PC-9 (cell line): ENCODE results near the gene CD2AP. TPM values are rescaled to one million over a fixed set of nuclear protein-coding genes. Genes with fewer than 3 reads are reported as not detected.

Experiments used
- BruUV-seq: library from RNA; stranded (reverse); fragments of 400-500 nt; replicated peaks from 2 replicates; lab custom pipeline; 2021; lab: Mats Ljungman, UMichigan
- CTCF ChIA-PET: fragments of 300-600 bp; sonication (Branson Sonifier 250); formaldehyde crosslinking; loops from one replicate; lab custom pipeline; 2022; ENCODE audit warnings: antibody characterized with exemption; lab: Charles Lee
- POLR2A ChIA-PET: fragments of 300-600 bp; sonication (Branson Sonifier 250); formaldehyde crosslinking; loops from one replicate; lab custom pipeline; 2022; ENCODE audit warnings: antibody characterized with exemption; ENCODE audit not compliant: unreplicated experiment; lab: Charles Lee
- DNase-seq, 2 experiments: peaks; one replicate each; pipeline versions ENCODE4 v3.0.0 to v3.0.0-alpha.2; 2015 to 2022; ENCODE audit warnings: mixed read lengths in 1 of 2
- H2AFZ ChIP-seq: fragments of 200-600 bp; sonication (generic); 2 replicates; pipeline ENCODE4 v1.8.1; 2017; ENCODE audit warnings: antibody characterized with exemption
- H3F3A ChIP-seq: fragments of 200-600 bp; sonication (generic); 2 replicates; pipeline ENCODE4 v1.8.1; 2017; ENCODE audit warnings: antibody characterized with exemption, mild to moderate bottlenecking, low read depth; ENCODE audit not compliant: insufficient read depth
- H3K27ac ChIP-seq: fragments of 200-600 bp; sonication (generic); 2 replicates; pipeline ENCODE4 v1.6.1; 2016; ENCODE audit warnings: mixed run types
- H3K27me3 ChIP-seq: fragments of 200-600 bp; sonication (generic); 2 replicates; pipeline ENCODE4 v1.6.1; 2016; ENCODE audit warnings: low read depth, mixed run types; ENCODE audit not compliant: insufficient read depth
- H3K36me3 ChIP-seq: fragments of 200-600 bp; sonication (generic); 2 replicates; pipeline ENCODE4 v1.6.1; 2016; ENCODE audit warnings: low read depth, mixed run types
- H3K4me1 ChIP-seq: fragments of 200-600 bp; sonication (generic); replicated peaks from 2 replicates; pipeline ENCODE4 v1.6.1; 2016; ENCODE audit warnings: mixed run types; ENCODE audit not compliant: insufficient read depth
- H3K4me2 ChIP-seq: fragments of 200-600 bp; sonication (generic); 2 replicates; pipeline ENCODE4 v1.6.1; 2017; ENCODE audit warnings: mixed run types
- H3K4me3 ChIP-seq: fragments of 200-600 bp; sonication (generic); 2 replicates; pipeline ENCODE4 v1.6.1; 2016; ENCODE audit warnings: mixed run types
- H3K79me2 ChIP-seq: fragments of 200-600 bp; sonication (generic); 2 replicates; pipeline ENCODE4 v1.6.1; 2017; ENCODE audit warnings: low read depth, mixed run types
- H3K9me2 ChIP-seq: fragments of 200-600 bp; sonication (generic); 2 replicates; pipeline ENCODE4 v1.8.1; 2017; ENCODE audit warnings: mild to moderate bottlenecking; ENCODE audit not compliant: insufficient read depth
- H3K9me3 ChIP-seq: fragments of 200-600 bp; sonication (generic); 2 replicates; pipeline ENCODE4 v1.8.1; 2016; ENCODE audit warnings: low read depth; ENCODE audit not compliant: insufficient read depth
- H4K20me1 ChIP-seq: fragments of 200-600 bp; sonication (generic); 2 replicates; pipeline ENCODE4 v1.8.1; 2017; ENCODE audit not compliant: insufficient read depth
- CTCF ChIP-seq: fragments of 200-600 bp; sonication (generic); conservative IDR thresholded peaks from 2 replicates; pipeline ENCODE4 v1.6.1; 2017; ENCODE audit warnings: mixed run types, antibody characterized with exemption, mild to moderate bottlenecking, moderate library complexity
- EZH2 ChIP-seq: fragments of 200-600 bp; sonication (generic); IDR thresholded peaks from 2 replicates; pipeline ENCODE4 v1.8.0; 2017; ENCODE audit warnings: antibody characterized with exemption, low read depth
- intact Hi-C: fragments of 100-400 bp; cut with micrococcal nuclease; formaldehyde crosslinking; loops from one replicate; pipeline ENCODE4 v1.10.0; 2022; ENCODE audit not compliant: unreplicated experiment
- total RNA-seq: library from RNA; stranded (reverse); gene quantifications from 2 replicates; pipeline ENCODE4 v1.2.3, GENCODE V29; 2021

The CD2AP gene
- total RNA-seq, 1 experiment from 2014 or later, result 55.5 TPM

DNA sequence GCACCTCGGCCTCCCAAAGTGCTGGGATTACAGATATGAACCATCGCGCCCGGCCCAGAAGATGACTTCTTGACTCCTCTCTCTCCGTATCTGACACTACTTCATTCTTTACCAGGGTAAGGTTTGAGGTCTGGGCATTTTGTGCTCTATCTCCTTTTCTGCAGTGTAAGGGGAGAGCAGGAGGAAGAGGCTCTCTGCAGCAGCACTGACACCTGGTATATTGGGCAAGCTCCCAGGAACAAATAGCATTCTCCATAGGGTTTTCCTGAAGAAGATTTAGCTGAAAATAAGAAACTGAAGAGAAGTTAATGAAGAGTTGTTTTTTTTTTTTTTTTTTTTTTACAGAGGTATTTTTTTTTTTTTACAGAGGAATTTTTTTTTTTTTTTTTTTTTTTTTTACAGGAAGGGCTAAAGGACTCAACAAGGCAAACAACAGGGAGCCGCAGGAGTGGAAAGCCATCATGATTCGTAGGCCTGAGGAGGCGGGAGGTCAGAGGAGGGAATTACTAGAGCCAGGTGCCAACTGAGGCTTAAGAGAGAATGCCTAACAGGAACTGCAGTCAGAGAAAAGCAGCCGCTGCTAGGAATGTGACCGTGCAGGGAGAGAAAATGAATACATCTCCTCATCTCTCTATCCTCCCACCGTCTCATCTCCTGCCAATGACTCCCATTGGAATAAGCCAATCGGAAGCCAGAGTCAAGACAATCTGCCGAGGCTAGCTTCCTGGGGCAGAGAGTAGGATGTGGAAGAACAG, 186.1 kb downstream of the CD2AP start:
- Histone ChIP-seq H3K27ac (no peak overlapping the region), H3K4me3 (no peak overlapping the region), H3K79me2 (no peaks in the 10 kb centered on the region), H3K9me2 (no peaks in the 10 kb centered on the region), H3K27me3 (no peaks in the 10 kb centered on the region), H3K4me1 (peaks cover 15% of the 10 kb centered on the region), H3K4me2 (no peak overlapping the region), H3K9me3 (no peaks in the 10 kb centered on the region), H3K36me3 (no peaks in the 10 kb centered on the region), H2AFZ (no peak overlapping the region), H3F3A (peaks cover 3% of the 10 kb centered on the region), H4K20me1 (no peaks in the 10 kb centered on the region)
- ChIA-PET CTCF (no interaction called here), POLR2A (no interaction called here)
- TF ChIP-seq EZH2 (no peak), CTCF (no peak)
- intact Hi-C loops, result no loop called here
- BruUV-seq, result no TSS peak
- peak in 1 of 2 experiments; percentile 17 for DNase-seq

DNA sequence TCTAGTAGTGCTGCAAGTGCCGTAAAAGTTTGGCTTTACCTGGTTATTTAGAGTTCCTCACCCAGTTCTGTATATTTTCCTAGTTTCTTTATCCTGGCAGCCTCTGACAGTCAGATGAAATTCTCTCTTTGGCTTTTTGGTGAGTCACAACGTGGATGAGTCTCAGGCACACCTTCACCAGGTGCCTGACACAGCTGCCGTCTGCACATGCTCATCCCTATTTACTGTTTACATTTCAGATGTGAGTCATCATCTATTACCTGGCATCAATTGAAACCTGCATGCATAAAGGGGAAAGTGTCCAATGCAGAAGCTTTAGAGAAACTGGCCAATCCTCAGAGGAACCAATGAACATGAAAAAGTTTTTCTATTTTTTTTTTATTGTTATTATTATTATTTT, 187.5 kb downstream of the CD2AP start:
- CTCF ChIA-PET, result no interaction called here
- Histone ChIP-seq H3K79me2 (no peaks in the 10 kb centered on the region), H4K20me1 (no peaks in the 10 kb centered on the region), H3K9me2 (no peaks in the 10 kb centered on the region), H3F3A (peaks cover 3% of the 10 kb centered on the region), H3K4me1 (peaks cover 15% of the 10 kb centered on the region), H3K4me3 (no peak overlapping the region), H3K9me3 (no peaks in the 10 kb centered on the region), H3K27ac (0 out of 2 replicates have a peak overlapping the region, but pooled peaks have one; percentile 24), H3K27me3 (no peaks in the 10 kb centered on the region), H3K36me3 (no peaks in the 10 kb centered on the region), H2AFZ (no peak overlapping the region), H3K4me2 (peak overlapping the region; percentile 45)
- TF ChIP-seq EZH2 (no peak), CTCF (no peak)
- peak; percentile 50 to 90 for DNase-seq
- no TSS peak for BruUV-seq
- POLR2A ChIA-PET, result interaction anchor here (0.6 kb wide), 1 partner anchor 429 kb away, joined by 3 read pairs; no protein-coding TSS in a partner anchor
- intact Hi-C loops, result no loop called here

DNA sequence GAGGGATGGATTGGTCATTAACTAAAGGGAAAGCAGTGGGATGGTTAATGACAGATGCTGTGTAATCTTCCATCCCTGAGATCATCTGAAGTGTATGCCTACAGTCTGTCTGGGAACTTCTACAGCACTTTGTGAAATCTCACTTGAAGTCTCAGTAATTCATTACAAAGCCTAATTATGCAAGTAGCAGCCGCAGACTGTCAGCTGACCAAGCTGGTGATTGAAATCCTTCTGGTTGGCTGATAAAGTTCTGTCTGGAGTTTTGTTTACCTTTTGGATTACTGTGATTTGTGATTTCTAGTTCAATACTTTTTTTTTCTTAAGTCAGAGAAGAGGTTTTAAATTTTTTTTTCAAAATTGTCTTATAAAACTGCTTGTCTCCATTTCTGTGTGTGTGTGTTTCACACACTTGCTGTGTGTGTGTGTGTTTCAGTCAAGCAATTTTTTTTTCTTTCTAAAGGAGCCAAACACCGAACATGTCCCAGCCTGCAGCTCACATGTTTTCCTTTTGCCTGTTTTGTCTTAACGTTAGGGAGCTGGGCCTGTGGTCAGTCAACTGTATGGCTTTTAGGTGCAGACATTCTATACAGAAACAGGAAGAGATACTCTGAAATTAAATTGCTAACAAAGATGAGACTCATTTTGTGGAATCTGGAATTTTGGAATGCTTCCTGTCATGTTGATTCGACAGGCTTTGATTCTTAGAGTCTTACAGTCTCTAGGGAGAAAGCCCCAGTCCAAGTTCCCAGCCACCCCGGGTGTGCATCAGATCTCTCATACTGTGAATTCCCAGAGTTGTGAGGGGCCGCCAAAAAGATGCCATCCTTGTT, 192.3 kb downstream of the CD2AP start:
- no peak for DNase-seq
- intact Hi-C loops, result no loop called here

More for the DNA sequence above, 192.3 kb downstream of the CD2AP start:
- no peaks in the 10 kb centered on the region for H3K79me2 ChIP-seq
- no peaks in the 10 kb centered on the region for H3K27me3 ChIP-seq
- H3K27ac ChIP-seq, result no peak overlapping the region
- ChIA-PET CTCF (no interaction called here), POLR2A (interaction anchor here (0.5 to 0.6 kb wide), 2 partner anchors 31 to 1565 kb away, joined by 3 to 7 read pairs; no protein-coding TSS in a partner anchor)
- H4K20me1 ChIP-seq, result no peaks in the 10 kb centered on the region
- TF ChIP-seq CTCF (no peak), EZH2 (no peak)
- no peaks in the 10 kb centered on the region for H3K36me3 ChIP-seq
- H2AFZ ChIP-seq, result no peak overlapping the region
- peaks cover 9% of the 10 kb centered on the region for H3K4me1 ChIP-seq
- H3K4me3 ChIP-seq, result no peak overlapping the region
- H3F3A ChIP-seq, result peaks cover 2% of the 10 kb centered on the region
- BruUV-seq, result no TSS peak
- no peak overlapping the region for H3K4me2 ChIP-seq
- no peaks in the 10 kb centered on the region for H3K9me2 ChIP-seq
- no peaks in the 10 kb centered on the region for H3K9me3 ChIP-seq
